HG03108 (cell line): ENCODE measurements around the gene ACSL5.
"Not testable (repeated sequence)": the region's sequence is repeated elsewhere in the genome, so short reads cannot be mapped to it uniquely, and the experiment has no call there.

Source experiments
- ATAC-seq: cut with Tn5 transposase; IDR thresholded peaks from one replicate; pipeline ENCODE4 v1.9.1; 2021; ENCODE audit warnings: moderate library complexity; ENCODE audit not compliant: unreplicated experiment

The ACSL5 gene

DNA sequence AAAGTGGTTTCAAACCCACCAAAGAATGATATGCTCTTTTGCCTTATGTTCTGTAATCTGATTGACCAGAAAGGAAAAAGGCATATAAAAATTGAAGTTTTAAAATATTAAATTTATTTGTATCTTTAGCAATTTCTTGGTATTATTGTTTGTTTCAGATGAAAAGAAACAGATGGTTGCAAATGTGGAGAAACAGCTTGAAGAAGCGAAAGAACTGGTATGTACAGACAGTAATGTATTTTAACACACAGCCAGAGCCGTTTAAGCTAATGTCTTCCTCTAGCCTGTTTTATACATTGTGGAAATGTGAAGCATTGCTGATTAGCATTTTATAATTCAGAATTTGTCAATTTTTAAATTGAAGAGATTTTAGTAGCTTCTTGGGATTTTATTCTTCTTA, 86.5 kb downstream of the ACSL5 start:
- no peak for ATAC-seq

GRCh38 chr10:112461029-112461887, 87.3 kb downstream of the ACSL5 start:
- ATAC-seq: no peak

- not testable (repeated sequence) for ATAC-seq
Observed at GRCh38 chr10:112464074-112464473, 90.2 kb downstream of the ACSL5 start.

- ATAC-seq: no peak
Observed at GRCh38 chr10:112465299-112465883, 91.5 kb downstream of the ACSL5 start.

DNA sequence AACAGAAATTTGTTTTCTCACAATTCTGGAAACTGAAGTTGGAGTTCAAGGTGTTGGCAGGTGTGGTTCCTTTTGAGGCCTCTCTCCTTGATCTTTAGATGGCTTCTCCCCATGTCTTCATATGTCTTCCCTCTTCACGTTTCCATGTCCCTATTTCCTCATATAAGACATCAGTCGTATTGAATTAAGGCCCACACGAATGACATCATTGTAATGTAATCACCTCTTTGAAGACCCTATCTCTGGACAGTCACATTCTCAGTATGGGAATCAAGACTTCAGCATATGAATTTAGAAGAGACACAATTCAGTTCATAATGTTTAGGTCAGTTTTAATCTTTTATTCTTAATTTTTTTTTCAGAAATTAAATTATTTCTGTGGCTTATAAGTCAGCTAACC, 92.9 kb downstream of the ACSL5 start:
- ATAC-seq: no peak

- no peak for ATAC-seq
Observed at GRCh38 chr10:112467541-112468075, 93.7 kb downstream of the ACSL5 start.

- peak; percentile 50 for ATAC-seq
Observed at GRCh38 chr10:112471878-112472487, 98.1 kb downstream of the ACSL5 start.

DNA sequence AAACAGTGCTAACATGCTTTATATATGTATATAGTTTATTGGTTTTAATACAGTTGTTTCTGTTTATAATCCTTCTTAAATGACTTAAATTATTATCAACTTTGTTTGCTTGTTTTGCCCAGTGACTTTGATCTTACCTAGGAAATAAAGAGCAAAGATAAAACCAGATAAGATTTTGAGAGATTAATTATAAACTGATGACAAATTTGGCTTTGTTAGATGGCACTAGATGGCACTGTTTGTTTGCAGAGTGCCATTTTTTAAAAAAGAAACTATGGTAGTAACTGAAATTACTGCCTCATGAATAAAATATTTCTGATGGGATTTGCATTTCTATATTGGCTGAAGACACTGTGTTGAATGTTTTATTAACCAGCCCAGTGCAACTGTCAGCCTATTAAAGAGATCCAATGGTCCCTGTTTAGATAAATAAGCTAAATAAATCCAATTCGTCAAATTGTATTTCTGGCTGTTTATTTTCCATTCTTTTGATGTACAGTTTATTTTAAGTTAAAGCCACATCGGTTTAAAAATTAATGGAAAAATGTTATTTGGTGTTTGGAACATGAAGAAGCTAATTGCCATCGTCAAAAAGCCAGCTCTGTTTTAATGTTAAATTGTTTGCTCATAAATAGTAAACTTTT, 101.8 kb downstream of the ACSL5 start:
- no peak for ATAC-seq
